Smooth muscle cell (in vitro differentiated cells): ENCODE data around the gene FAM120A. TPM values are rescaled to one million over a fixed set of nuclear protein-coding genes. Genes with fewer than 3 reads are reported as not detected.

Source experiments
- DNase-seq: peaks from one replicate; lab custom pipeline; 2025; ENCODE audit not compliant: unreplicated experiment; lab: John Stamatoyannopoulos, UW
- H2AFZ ChIP-seq: fragments of 200-600 bp; sonication (generic); 2 replicates; pipeline ENCODE4 v1.6.0; 2016; ENCODE audit warnings: antibody characterized with exemption, low read depth, mild to moderate bottlenecking
- H3F3A ChIP-seq: fragments of 200-600 bp; sonication (generic); 2 replicates; pipeline ENCODE4 v1.6.0; 2017; ENCODE audit warnings: antibody characterized with exemption, low read depth
- H3K27ac ChIP-seq: fragments of 200-600 bp; sonication (generic); 2 replicates; pipeline ENCODE4 v1.5.1; 2016; ENCODE audit warnings: low read depth, mild to moderate bottlenecking
- H3K27me3 ChIP-seq: fragments of 200-600 bp; sonication (generic); 2 replicates; pipeline ENCODE4 v1.6.1; 2016; ENCODE audit warnings: low read depth, mild to moderate bottlenecking
- H3K36me3 ChIP-seq: fragments of 200-600 bp; sonication (generic); 2 replicates; pipeline ENCODE4 v1.5.1; 2016; ENCODE audit warnings: low read depth
- H3K4me1 ChIP-seq: fragments of 200-600 bp; sonication (generic); 2 replicates; pipeline ENCODE4 v1.5.1; 2016; ENCODE audit warnings: low read depth
- H3K4me2 ChIP-seq: fragments of 200-600 bp; sonication (generic); 2 replicates; pipeline ENCODE4 v1.6.0; 2016; ENCODE audit warnings: mild to moderate bottlenecking
- H3K4me3 ChIP-seq: fragments of 200-600 bp; sonication (generic); 2 replicates; pipeline ENCODE4 v1.5.1; 2016; ENCODE audit warnings: mild to moderate bottlenecking
- H3K79me2 ChIP-seq: fragments of 200-600 bp; sonication (generic); 2 replicates; pipeline ENCODE4 v1.6.0; 2016; ENCODE audit warnings: low read depth, mild to moderate bottlenecking
- H3K9ac ChIP-seq: fragments of 200-600 bp; sonication (generic); 2 replicates; pipeline ENCODE4 v1.6.0; 2016; ENCODE audit warnings: low read depth
- H3K9me3 ChIP-seq: fragments of 200-600 bp; sonication (generic); replicated peaks from 2 replicates; pipeline ENCODE4 v1.5.1; 2016; ENCODE audit warnings: low read depth
- H4K20me1 ChIP-seq: fragments of 200-600 bp; sonication (generic); 2 replicates; pipeline ENCODE4 v1.6.0; 2016; ENCODE audit warnings: low read depth
- CTCF ChIP-seq: fragments of 200-600 bp; sonication (generic); IDR thresholded peaks from 2 replicates; pipeline ENCODE4 v1.5.1; 2017; ENCODE audit warnings: borderline replicate concordance, mild to moderate bottlenecking, antibody characterized with exemption; ENCODE audit not compliant: insufficient read depth, poor library complexity, severe bottlenecking
- WGBS: methylation state at CpG from one replicate; pipeline ENCODE4 v1.1.7; 2016; ENCODE audit warnings: low lambda C conversion rate; 5-methylcytosine and 5-hydroxymethylcytosine counted together
- polyA plus RNA-seq: library from polyadenylated mRNA; unstranded; fragments of >200 nt; fragmentation: Nextera tagmentation; extraction: Ambion mirVana; gene quantifications from 2 replicates; pipeline ENCODE4 v1.2.1, GENCODE V29; 2016
- total RNA-seq: library from RNA; depleted of rRNA; stranded (reverse); fragments of >200 nt; gene quantifications from 2 replicates; pipeline ENCODE4 v1.2.3, GENCODE V29; 2014

Gene FAM120A
- total and polyA plus RNA-seq, 2 experiments from 2014 or later = 14.4 to 47.2 TPM

- no peaks in the 10 kb centered on the region for H3K36me3 ChIP-seq
- WGBS = 94% methylated on average over 1 of the region's 1 CpG
- no peak overlapping the region for H2AFZ ChIP-seq
- no peaks in the 10 kb centered on the region for H4K20me1 ChIP-seq
- H3F3A ChIP-seq = no peaks in the 10 kb centered on the region
- H3K79me2 ChIP-seq = no peaks in the 10 kb centered on the region
- no peak overlapping the region for H3K4me3 ChIP-seq
- no peak for DNase-seq
- H3K9ac ChIP-seq = no peak overlapping the region
- no peaks in the 10 kb centered on the region for H3K4me1 ChIP-seq
- TF ChIP-seq CTCF = no peak
- no peaks in the 10 kb centered on the region for H3K27me3 ChIP-seq
- no peak overlapping the region for H3K27ac ChIP-seq
- no peaks in the 10 kb centered on the region for H3K9me3 ChIP-seq
- H3K4me2 ChIP-seq = no peak overlapping the region
These were observed 18.5 kb upstream of the FAM120A start for GRCh38 chr9:93432964-93433363.

- H3K9ac ChIP-seq = no peak overlapping the region
- H3K9me3 ChIP-seq = no peaks in the 10 kb centered on the region
- H4K20me1 ChIP-seq = no peaks in the 10 kb centered on the region
- no peak overlapping the region for H3K4me2 ChIP-seq
- no peak overlapping the region for H3K27ac ChIP-seq
- 96% methylated on average over 3 of the region's 3 CpGs for WGBS
- DNase-seq = no peak
- H3K36me3 ChIP-seq = no peaks in the 10 kb centered on the region
- TF ChIP-seq CTCF = no peak
- no peaks in the 10 kb centered on the region for H3K79me2 ChIP-seq
- H3K27me3 ChIP-seq = no peaks in the 10 kb centered on the region
- no peak overlapping the region for H3K4me3 ChIP-seq
- H3F3A ChIP-seq = no peaks in the 10 kb centered on the region
- no peak overlapping the region for H2AFZ ChIP-seq
- H3K4me1 ChIP-seq = no peaks in the 10 kb centered on the region
These were observed 17.4 kb upstream of the FAM120A start for GRCh38 chr9:93434056-93434455.

GRCh38 chr9:93435386-93435785 is 16.1 kb upstream of the FAM120A start:
- Histone ChIP-seq H3K4me1 (no peaks in the 10 kb centered on the region), H3K4me3 (no peak overlapping the region), H3K36me3 (no peaks in the 10 kb centered on the region), H3K79me2 (no peaks in the 10 kb centered on the region), H3K9ac (no peak overlapping the region), H3K9me3 (no peaks in the 10 kb centered on the region), H3K27me3 (no peaks in the 10 kb centered on the region), H4K20me1 (no peaks in the 10 kb centered on the region), H2AFZ (no peak overlapping the region), H3K4me2 (no peak overlapping the region), H3F3A (no peaks in the 10 kb centered on the region), H3K27ac (no peak overlapping the region)
- 85% methylated on average over 8 of the region's 8 CpGs for WGBS
- TF ChIP-seq CTCF = no peak
- no peak for DNase-seq

- H3K9ac ChIP-seq = no peak overlapping the region
- H3K4me3 ChIP-seq = no peak overlapping the region
- no peak overlapping the region for H2AFZ ChIP-seq
- H3K27me3 ChIP-seq = no peaks in the 10 kb centered on the region
- 63% methylated on average over 6 of the region's 6 CpGs for WGBS
- H3F3A ChIP-seq = no peaks in the 10 kb centered on the region
- H3K36me3 ChIP-seq = no peaks in the 10 kb centered on the region
- H3K27ac ChIP-seq = no peak overlapping the region
- H3K9me3 ChIP-seq = no peaks in the 10 kb centered on the region
- H4K20me1 ChIP-seq = no peaks in the 10 kb centered on the region
- DNase-seq = no peak
- TF ChIP-seq CTCF = no peak
- no peaks in the 10 kb centered on the region for H3K79me2 ChIP-seq
- H3K4me1 ChIP-seq = no peaks in the 10 kb centered on the region
- H3K4me2 ChIP-seq = no peak overlapping the region
These were observed 15.3 kb upstream of the FAM120A start for GRCh38 chr9:93436218-93436617.
